Gastroesophageal sphincter (tissue), 4 donors: ENCODE measurements around the gene CD40. TPM values are rescaled to one million over a fixed set of nuclear protein-coding genes. Genes with fewer than 3 reads are reported as not detected.

Experiments used
- ATAC-seq: fragments of 150-250 bp; one replicate; pipeline ENCODE4 v1.9.1; 2016; ENCODE audit warnings: mild to moderate bottlenecking, moderate library complexity
- H3K27ac ChIP-seq, 4 donors: fragments of 200-600 bp; sonication (generic) in 3 of 4; 1 replicate in 3 of 4; 2 replicates in 1 of 4; pipeline ENCODE4 v1.5.1; 2016 to 2019
- H3K27me3 ChIP-seq: fragments of 200-600 bp; sonication (generic); one replicate; pipeline ENCODE4 v1.5.1; 2019
- H3K36me3 ChIP-seq, 2 donors: fragments of 200-600 bp; sonication (generic); one replicate each; pipeline ENCODE4 v1.5.1; 2019; ENCODE audit warnings: control low read depth in 1 of 2
- H3K4me1 ChIP-seq, 3 donors: fragments of 200-600 bp; sonication (generic); 1 replicate in 2 of 3; 2 replicates in 1 of 3; pipeline ENCODE4 v1.5.1; 2016 to 2019; ENCODE audit warnings: control low read depth in 2 of 3
- H3K4me3 ChIP-seq, 2 donors: fragments of 200-600 bp; sonication (generic); one replicate each; pipeline ENCODE4 v1.5.1; 2019; ENCODE audit warnings: mild to moderate bottlenecking in 1 of 2, moderate library complexity in 1 of 2
- H3K9me3 ChIP-seq, 3 donors: fragments of 200-600 bp; sonication (generic); one replicate each; pipeline ENCODE4 v1.5.1; 2017 to 2019; ENCODE audit warnings: control low read depth in 2 of 3
- CTCF ChIP-seq, 4 experiments: fragments of 200-600 bp in 2 of 4; fragments of 450-650 bp in 2 of 4; sonication (generic) in 1 of 4; IDR thresholded peaks; one replicate each; pipeline ENCODE4 v1.5.1; 2017 to 2019; ENCODE audit warnings: antibody characterized with exemption in 4 of 4, mild to moderate bottlenecking in 2 of 4, moderate library complexity in 2 of 4
- EP300 ChIP-seq: sonication (generic); formaldehyde crosslinking; IDR thresholded peaks from one replicate; pipeline ENCODE4 v1.6.1; 2017; ENCODE audit warnings: antibody characterized with exemption, mild to moderate bottlenecking
- POLR2A ChIP-seq, 2 donors: fragments of 450-650 bp; IDR thresholded peaks; one replicate each; pipeline ENCODE4 v1.6.1; 2017; ENCODE audit warnings: antibody characterized with exemption in 2 of 2, mild to moderate bottlenecking in 2 of 2, moderate library complexity in 1 of 2
- POLR2AphosphoS5 ChIP-seq: sonication (generic); formaldehyde crosslinking; IDR thresholded peaks from one replicate; pipeline ENCODE4 v1.6.1; 2017; ENCODE audit warnings: antibody characterized with exemption
- WGBS, 2 donors: methylation state at CpG; one replicate each; pipeline ENCODE4 v1.1.5; 2018; ENCODE audit warnings: low coverage in 1 of 2; 5-methylcytosine and 5-hydroxymethylcytosine counted together
- total RNA-seq, 4 donors: library from RNA; depleted of rRNA; stranded (reverse); fragments of >200 nt; gene quantifications; one replicate each; pipeline ENCODE4 v1.1.0, GENCODE V29; 2016

CD40 gene
- total RNA-seq, 4 donors from 2014 or later: 13.7 to 16.6 (median 13.9) TPM

DNA sequence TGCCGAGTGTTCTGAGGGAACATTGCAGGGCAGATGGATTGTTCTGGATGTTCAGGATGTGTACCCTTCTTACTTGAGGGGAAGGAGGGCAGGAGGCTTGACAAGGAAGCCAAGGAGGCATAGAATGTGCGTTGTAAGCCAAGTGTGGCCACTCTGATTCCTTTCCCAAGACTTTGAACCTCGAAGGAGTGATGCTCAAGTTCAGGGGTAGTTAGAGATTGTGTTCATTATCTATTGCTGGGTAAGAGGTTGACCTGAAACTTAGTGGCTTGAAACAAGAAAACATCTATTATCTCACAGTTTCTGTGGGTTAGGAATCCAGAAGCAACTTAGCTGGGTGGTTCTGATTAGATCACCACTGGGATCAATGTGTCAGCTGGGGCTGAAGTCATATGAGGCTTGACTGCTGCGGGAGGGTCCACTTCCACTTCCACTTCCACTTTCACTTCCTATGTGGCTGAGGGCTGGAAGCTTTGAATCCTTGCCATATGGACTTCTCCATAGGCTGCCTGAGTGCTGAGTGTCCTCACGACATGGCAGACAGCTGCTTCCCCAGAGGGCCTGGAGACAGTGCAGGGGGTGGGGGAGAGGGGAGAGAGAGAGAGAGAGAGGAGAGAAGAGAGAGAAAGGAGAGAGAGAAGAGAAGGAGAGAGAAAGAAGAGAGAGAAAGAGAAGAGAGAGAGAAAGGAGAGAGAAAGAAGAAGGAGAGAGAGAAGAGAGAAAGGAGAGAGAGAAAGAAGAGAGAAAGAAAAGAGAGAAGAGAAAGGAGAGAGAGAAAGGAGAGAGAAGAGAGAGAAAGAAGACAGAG lies 6.9 kb upstream of the CD40 start:
- TF ChIP-seq EP300 (no peak), POLR2AphosphoS5 (no peak), CTCF (IDR thresholded peaks at IDR 0.05) (no peak), POLR2A (IDR thresholded peaks at IDR 0.05) (no peak)
- WGBS, 2 donors: 30 to 40% methylated on average over 1 to 4 of the region's 5 CpGs
- ATAC-seq: peak; percentile 66
- H3K9me3 ChIP-seq: no peaks in the 10 kb centered on the region
- no peaks in the 10 kb centered on the region for H3K36me3 ChIP-seq
- H3K27ac ChIP-seq: no peak overlapping the region
- H3K4me1 ChIP-seq: no peaks in the 10 kb centered on the region
- peaks cover 31% of the 10 kb centered on the region for H3K27me3 ChIP-seq
- no peak overlapping the region for H3K4me3 ChIP-seq

- H3K36me3 ChIP-seq: no peaks in the 10 kb centered on the region
- H3K4me1 ChIP-seq: no peaks in the 10 kb centered on the region
- no peak overlapping the region for H3K4me3 ChIP-seq
- H3K9me3 ChIP-seq: no peaks in the 10 kb centered on the region
- TF ChIP-seq POLR2A (IDR thresholded peaks at IDR 0.05) (no peak), EP300 (no peak), POLR2AphosphoS5 (no peak), CTCF (IDR thresholded peaks at IDR 0.05) (no peak)
- ATAC-seq: no peak
- no peak overlapping the region for H3K27ac ChIP-seq
- H3K27me3 ChIP-seq: peaks cover 26% of the 10 kb centered on the region
Measured at GRCh38 chr20:46111836-46112212, 6.3 kb upstream of the CD40 start.

DNA sequence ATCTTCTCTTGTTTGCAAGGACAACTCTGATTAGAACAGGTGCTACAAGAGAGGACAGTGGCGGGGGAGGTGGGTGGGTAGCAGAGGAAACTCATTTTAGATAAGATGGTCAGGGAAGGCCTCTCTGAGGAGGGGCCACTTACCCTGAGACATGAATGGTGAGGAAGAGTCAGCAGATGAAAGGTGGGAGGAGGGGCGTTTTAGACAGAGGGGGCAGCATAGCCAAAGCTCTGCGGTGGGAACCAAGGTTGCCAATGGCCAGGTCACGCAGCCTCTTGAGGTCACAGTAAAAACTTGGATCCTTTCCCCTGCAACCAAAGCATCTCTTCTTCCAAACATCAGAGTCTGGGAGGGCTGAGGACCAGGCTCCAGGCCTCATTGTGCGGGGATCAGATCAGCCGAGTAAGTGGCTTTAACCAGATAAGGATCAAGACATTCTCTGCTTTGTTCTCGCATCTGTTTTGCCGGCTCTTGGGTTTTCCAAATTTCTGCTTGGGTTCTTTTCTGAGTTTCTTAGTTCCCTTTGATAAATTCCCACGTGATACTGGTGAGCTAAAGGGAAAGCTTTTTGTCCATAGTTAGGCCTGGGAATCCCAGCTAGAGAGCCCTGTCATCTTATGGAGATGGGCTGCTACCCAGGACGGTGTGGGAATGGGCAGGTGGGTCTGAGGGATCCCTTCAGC lies 5.5 kb upstream of the CD40 start:
- Histone ChIP-seq H3K4me1 (peaks cover 0 to 7% (median 3%) of the 10 kb centered on the region in 3 donors), H3K27me3 (peaks cover 23% of the 10 kb centered on the region), H3K27ac (no peak overlapping the region), H3K9me3 (no peaks in the 10 kb centered on the region), H3K36me3 (no peaks in the 10 kb centered on the region), H3K4me3 (no peak overlapping the region)
- no peak for ATAC-seq
- TF ChIP-seq CTCF (IDR thresholded peaks at IDR 0.05) (no peak), EP300 (no peak), POLR2AphosphoS5 (no peak), POLR2A (IDR thresholded peaks at IDR 0.05) (no peak)
- WGBS, 2 donors: 59 to 75% methylated on average over 6 to 8 of the region's 10 CpGs

GRCh38 chr20:46113113-46113470 lies 5.0 kb upstream of the CD40 start:
- 30 to 90% methylated on average over 2 of the region's 3 CpGs for WGBS, 2 donors
- H3K4me3 ChIP-seq: no peak overlapping the region
- no peak for ATAC-seq
- TF ChIP-seq CTCF (IDR thresholded peaks at IDR 0.05) (no peak), POLR2A (IDR thresholded peaks at IDR 0.05) (no peak), EP300 (no peak), POLR2AphosphoS5 (no peak)
- H3K36me3 ChIP-seq: no peaks in the 10 kb centered on the region
- no peaks in the 10 kb centered on the region for H3K9me3 ChIP-seq
- peaks cover 18% of the 10 kb centered on the region for H3K27me3 ChIP-seq
- H3K27ac ChIP-seq: no peak overlapping the region
- peaks cover 0 to 12% (median 4%) of the 10 kb centered on the region in 3 donors for H3K4me1 ChIP-seq

DNA sequence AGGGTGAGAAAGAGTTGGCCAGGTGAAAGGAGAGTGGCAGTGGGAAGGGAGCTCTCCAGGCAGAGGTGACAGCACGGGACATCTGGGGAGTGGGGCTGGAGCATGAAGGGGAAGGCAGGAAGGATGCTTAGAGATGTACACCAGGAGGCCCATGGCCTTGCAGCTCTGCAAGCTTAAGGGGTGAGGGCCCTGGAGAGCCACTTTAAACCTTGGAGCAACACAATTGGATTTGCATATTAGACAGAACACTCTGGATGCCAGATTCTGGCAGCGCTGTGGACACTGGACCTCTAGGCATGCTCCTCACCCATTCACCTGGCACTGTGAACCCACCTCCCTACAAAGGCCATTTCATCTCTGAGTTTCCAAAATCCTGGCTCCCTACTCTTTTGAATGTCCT lies 3.7 kb upstream of the CD40 start:
- no peaks in the 10 kb centered on the region for H3K36me3 ChIP-seq
- 73 to 100% methylated on average over 1 to 2 of the region's 2 CpGs for WGBS, 2 donors
- no peak for TF ChIP-seq POLR2AphosphoS5
- TF ChIP-seq EP300: no peak
- TF ChIP-seq POLR2A (IDR thresholded peaks at IDR 0.05): no peak
- no peak for TF ChIP-seq CTCF (IDR thresholded peaks at IDR 0.05)

More for the DNA sequence above, 3.7 kb upstream of the CD40 start:
- no peak for ATAC-seq
- H3K4me1 ChIP-seq: peaks cover 0 to 26% (median 8%) of the 10 kb centered on the region in 3 donors
- H3K27me3 ChIP-seq: peaks cover 5% of the 10 kb centered on the region
- no peak overlapping the region for H3K27ac ChIP-seq
- no peak overlapping the region for H3K4me3 ChIP-seq
- no peaks in the 10 kb centered on the region for H3K9me3 ChIP-seq
